Hematopoietic multipotent progenitor cell treated with erythropoietin and hydrocortisone succinate and interleukin-3 and kit ligand, for 15 days (in vitro differentiated cells): ENCODE data around the gene ZBED6.

ENCODE experiments used
- DNase-seq: peaks from one replicate; pipeline ENCODE4 v3.0.0-alpha.2; 2015; ENCODE audit warnings: low spot score

ZBED6 gene

GRCh38 chr1:203840208-203840808 lies 44.9 kb downstream of the ZBED6 start:
- DNase-seq = no peak

GRCh38 chr1:203842559-203842876 lies 47.1 kb downstream of the ZBED6 start:
- DNase-seq = no peak

DNA sequence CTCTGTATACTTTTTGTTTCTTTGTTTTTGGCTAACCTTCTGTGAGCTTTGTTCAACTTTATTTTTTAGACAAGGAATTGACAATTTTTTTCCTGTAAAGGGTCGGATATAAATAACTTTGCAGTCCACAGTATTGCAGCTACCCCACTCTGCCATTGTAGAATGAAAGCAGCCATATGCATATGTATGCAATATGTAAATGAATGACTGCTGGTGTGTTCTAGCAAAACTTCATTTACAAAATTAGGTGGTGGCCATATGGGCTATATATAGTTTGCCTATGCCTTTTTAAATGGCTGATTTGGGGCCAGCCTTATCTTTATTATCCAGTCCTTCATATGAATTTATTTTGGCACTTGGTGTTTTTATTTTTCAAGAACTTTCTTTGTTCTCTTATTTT lies 48.0 kb downstream of the ZBED6 start:
- no peak for DNase-seq
